ENCODE data around the gene TSPAN19.

The TSPAN19 gene

GRCh38 chr12:85007836-85008235 is 28.2 kb downstream of the TSPAN19 start:
- TF ChIP-seq TEAD4 (IDR thresholded peaks at IDR 0.05) (no peak), TAF1 (IDR thresholded peaks at IDR 0.05; ENCODE audit: low read depth) (no peak), FOXM1 (IDR thresholded peaks at IDR 0.05; ENCODE audit: borderline replicate concordance, low read depth) (no peak), RAD21 (IDR thresholded peaks at IDR 0.05; ENCODE audit: low read depth) (no peak), USF1 (IDR thresholded peaks at IDR 0.05) (no peak), ZBTB7A (IDR thresholded peaks at IDR 0.05; ENCODE audit: low read depth) (no peak), CREB1 (IDR thresholded peaks at IDR 0.05; ENCODE audit: low read depth) (no peak), EP300 (IDR thresholded peaks at IDR 0.05; ENCODE audit: borderline replicate concordance) (no peak), NFIC (IDR thresholded peaks at IDR 0.05) (no peak), TCF12 (IDR thresholded peaks at IDR 0.05; ENCODE audit: low read depth) (no peak), EGR1 (IDR thresholded peaks at IDR 0.05) (no peak), CEBPB (IDR thresholded peaks at IDR 0.05) (no peak), YY1 (IDR thresholded peaks at IDR 0.05; ENCODE audit: low read depth) (no peak)
- TF ChIP-seq, protein P1, sequence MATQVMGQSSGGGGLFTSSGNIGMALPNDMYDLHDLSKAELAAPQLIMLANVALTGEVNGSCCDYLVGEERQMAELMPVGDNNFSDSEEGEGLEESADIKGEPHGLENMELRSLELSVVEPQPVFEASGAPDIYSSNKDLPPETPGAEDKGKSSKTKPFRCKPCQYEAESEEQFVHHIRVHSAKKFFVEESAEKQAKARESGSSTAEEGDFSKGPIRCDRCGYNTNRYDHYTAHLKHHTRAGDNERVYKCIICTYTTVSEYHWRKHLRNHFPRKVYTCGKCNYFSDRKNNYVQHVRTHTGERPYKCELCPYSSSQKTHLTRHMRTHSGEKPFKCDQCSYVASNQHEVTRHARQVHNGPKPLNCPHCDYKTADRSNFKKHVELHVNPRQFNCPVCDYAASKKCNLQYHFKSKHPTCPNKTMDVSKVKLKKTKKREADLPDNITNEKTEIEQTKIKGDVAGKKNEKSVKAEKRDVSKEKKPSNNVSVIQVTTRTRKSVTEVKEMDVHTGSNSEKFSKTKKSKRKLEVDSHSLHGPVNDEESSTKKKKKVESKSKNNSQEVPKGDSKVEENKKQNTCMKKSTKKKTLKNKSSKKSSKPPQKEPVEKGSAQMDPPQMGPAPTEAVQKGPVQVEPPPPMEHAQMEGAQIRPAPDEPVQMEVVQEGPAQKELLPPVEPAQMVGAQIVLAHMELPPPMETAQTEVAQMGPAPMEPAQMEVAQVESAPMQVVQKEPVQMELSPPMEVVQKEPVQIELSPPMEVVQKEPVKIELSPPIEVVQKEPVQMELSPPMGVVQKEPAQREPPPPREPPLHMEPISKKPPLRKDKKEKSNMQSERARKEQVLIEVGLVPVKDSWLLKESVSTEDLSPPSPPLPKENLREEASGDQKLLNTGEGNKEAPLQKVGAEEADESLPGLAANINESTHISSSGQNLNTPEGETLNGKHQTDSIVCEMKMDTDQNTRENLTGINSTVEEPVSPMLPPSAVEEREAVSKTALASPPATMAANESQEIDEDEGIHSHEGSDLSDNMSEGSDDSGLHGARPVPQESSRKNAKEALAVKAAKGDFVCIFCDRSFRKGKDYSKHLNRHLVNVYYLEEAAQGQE (IDR thresholded peaks at IDR 0.05; ENCODE audit: low read depth) = no peak

DNA sequence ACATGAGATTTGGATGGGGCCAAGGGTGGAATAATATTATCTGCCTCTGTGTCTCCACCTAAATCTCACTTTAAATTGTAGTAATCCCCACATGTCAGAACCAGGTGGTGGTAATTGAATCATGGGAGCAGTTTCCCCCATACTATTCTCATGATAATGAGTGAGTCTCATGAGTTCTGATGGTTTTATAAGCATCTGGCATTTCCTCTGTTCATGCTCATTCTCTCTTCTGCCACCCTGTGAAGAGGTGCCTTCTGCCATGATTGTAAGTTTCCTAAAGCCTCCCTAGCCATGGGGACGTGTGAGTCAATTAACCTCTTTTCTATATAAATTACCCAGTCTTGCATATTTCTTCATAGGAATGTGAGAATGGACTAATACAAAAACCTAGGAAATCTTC is 29.9 kb downstream of the TSPAN19 start:
- TF ChIP-seq RAD21 (IDR thresholded peaks at IDR 0.05; ENCODE audit: low read depth) (no peak), TCF12 (IDR thresholded peaks at IDR 0.05; ENCODE audit: low read depth) (no peak), FOXM1 (IDR thresholded peaks at IDR 0.05; ENCODE audit: borderline replicate concordance, low read depth) (no peak), CREB1 (IDR thresholded peaks at IDR 0.05; ENCODE audit: low read depth) (no peak), TAF1 (IDR thresholded peaks at IDR 0.05; ENCODE audit: low read depth) (no peak), YY1 (IDR thresholded peaks at IDR 0.05; ENCODE audit: low read depth) (no peak), ZBTB7A (IDR thresholded peaks at IDR 0.05; ENCODE audit: low read depth) (no peak), NFIC (IDR thresholded peaks at IDR 0.05) (no peak), EP300 (IDR thresholded peaks at IDR 0.05; ENCODE audit: borderline replicate concordance) (no peak), TEAD4 (IDR thresholded peaks at IDR 0.05) (no peak), CEBPB (IDR thresholded peaks at IDR 0.05) (no peak), EGR1 (IDR thresholded peaks at IDR 0.05) (no peak), USF1 (IDR thresholded peaks at IDR 0.05) (no peak)
- TF ChIP-seq, protein P1 (IDR thresholded peaks at IDR 0.05; ENCODE audit: low read depth) = no peak
- TF ChIP-seq, protein P2, sequence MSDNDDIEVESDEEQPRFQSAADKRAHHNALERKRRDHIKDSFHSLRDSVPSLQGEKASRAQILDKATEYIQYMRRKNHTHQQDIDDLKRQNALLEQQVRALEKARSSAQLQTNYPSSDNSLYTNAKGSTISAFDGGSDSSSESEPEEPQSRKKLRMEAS (IDR thresholded peaks at IDR 0.05) = no peak

DNA sequence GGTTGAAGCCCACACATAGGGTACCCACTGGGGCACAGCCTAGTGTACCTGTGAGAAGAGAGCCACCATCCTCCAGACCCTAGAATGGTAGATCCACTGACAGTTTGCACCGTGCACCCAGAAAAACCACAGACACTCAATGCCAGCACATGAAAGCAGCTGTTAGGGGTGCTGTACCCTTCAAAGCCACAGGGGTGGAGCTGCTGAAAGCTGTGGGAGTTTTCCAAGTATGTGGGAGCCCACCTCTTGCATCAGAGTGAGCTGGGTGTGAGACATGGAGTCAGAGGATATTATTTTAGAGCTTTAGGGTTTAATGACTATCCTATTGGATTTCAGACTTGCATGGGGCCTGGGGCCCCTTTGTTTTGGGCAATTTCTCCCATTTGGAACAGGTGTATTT is 30.5 kb downstream of the TSPAN19 start:
- TF ChIP-seq USF1 (IDR thresholded peaks at IDR 0.05) (no peak), TCF12 (IDR thresholded peaks at IDR 0.05; ENCODE audit: low read depth) (no peak), RAD21 (IDR thresholded peaks at IDR 0.05; ENCODE audit: low read depth) (no peak), CREB1 (IDR thresholded peaks at IDR 0.05; ENCODE audit: low read depth) (no peak), EP300 (IDR thresholded peaks at IDR 0.05; ENCODE audit: borderline replicate concordance) (no peak), TEAD4 (IDR thresholded peaks at IDR 0.05) (no peak), YY1 (IDR thresholded peaks at IDR 0.05; ENCODE audit: low read depth) (no peak), NFIC (IDR thresholded peaks at IDR 0.05) (no peak), EGR1 (IDR thresholded peaks at IDR 0.05) (no peak), ZBTB7A (IDR thresholded peaks at IDR 0.05; ENCODE audit: low read depth) (no peak), FOXM1 (IDR thresholded peaks at IDR 0.05; ENCODE audit: borderline replicate concordance, low read depth) (no peak), TAF1 (IDR thresholded peaks at IDR 0.05; ENCODE audit: low read depth) (no peak)
- TF ChIP-seq, protein P1 (IDR thresholded peaks at IDR 0.05; ENCODE audit: low read depth) = no peak
- TF ChIP-seq, protein P2 (IDR thresholded peaks at IDR 0.05) = no peak

DNA sequence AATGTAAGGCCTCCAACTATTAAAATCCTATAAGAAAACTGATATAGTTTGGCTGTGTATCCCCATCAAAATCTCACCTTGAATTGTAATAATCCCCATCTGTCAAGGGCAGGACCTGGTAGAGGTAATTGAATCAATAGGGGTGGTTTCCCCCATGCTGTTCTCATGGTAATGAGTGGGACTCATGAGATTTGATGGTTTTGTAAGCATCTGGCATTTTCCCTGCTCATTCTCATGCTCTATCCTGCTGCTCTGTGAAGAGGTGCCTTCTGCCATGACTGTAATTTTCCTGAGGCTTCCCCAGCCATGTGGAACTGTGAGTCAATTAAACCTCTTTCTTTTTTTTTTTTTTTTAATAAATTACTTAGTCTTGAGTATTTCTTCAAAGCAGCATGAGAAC is 31.9 kb downstream of the TSPAN19 start:
- TF ChIP-seq CREB1 (IDR thresholded peaks at IDR 0.05; ENCODE audit: low read depth) (no peak), USF1 (IDR thresholded peaks at IDR 0.05) (no peak), TAF1 (IDR thresholded peaks at IDR 0.05; ENCODE audit: low read depth) (no peak), TCF12 (IDR thresholded peaks at IDR 0.05; ENCODE audit: low read depth) (no peak), ZBTB7A (IDR thresholded peaks at IDR 0.05; ENCODE audit: low read depth) (no peak), TEAD4 (IDR thresholded peaks at IDR 0.05) (no peak), CEBPB (IDR thresholded peaks at IDR 0.05) (no peak), FOXM1 (IDR thresholded peaks at IDR 0.05; ENCODE audit: borderline replicate concordance, low read depth) (no peak)
- TF ChIP-seq, protein P1 (IDR thresholded peaks at IDR 0.05; ENCODE audit: low read depth) = no peak

All from Ishikawa (cell line).